K562 (cell line): Measurements from ENCODE around the gene PALLD. TPM values are rescaled to one million over a fixed set of nuclear protein-coding genes. Genes with fewer than 3 reads are reported as not detected.

ENCODE experiments used
- ATAC-seq: fragments of 200-7000 bp; cut with Tn5 transposase; 3 replicates; pipeline ENCODE4 v1.9.1; 2020; ENCODE audit warnings: moderate library complexity
- BruUV-seq: library from RNA; stranded (reverse); fragments of 400-500 nt; replicated peaks from 2 replicates; lab custom pipeline; 2021; lab: Mats Ljungman, UMichigan
- CTCF ChIA-PET: fragments of 300-600 bp; formaldehyde crosslinking; extraction: SDS; loops from one replicate; lab custom pipeline; 2021; ENCODE audit warnings: low intra/inter-chr PET ratio; lab: Yijun Ruan, JAX
- POLR2A ChIA-PET: fragments of 300-600, 350-650 bp; sonication (Branson Sonifier 250); formaldehyde crosslinking; extraction: SDS; loops from one replicate; lab custom pipeline; 2021; ENCODE audit warnings: antibody characterized with exemption, inconsistent platforms; lab: Yijun Ruan, JAX
- DNase-seq, 4 experiments: peaks; one replicate each; pipeline versions ENCODE4 v3.0.0 to v3.0.0-alpha.2; 2011 to 2018; ENCODE audit warnings: low spot score in 3 of 4, mixed read lengths in 3 of 4; ENCODE audit errors: extremely low read depth in 1 of 4
- FAIRE-seq: peaks from 2 replicates; lab custom pipeline; 2011; peaks lifted over from hg19 to GRCh38; lab: Jason Lieb, UNC
- H2AFZ ChIP-seq: 2 replicates; pipeline ENCODE4 v1.6.0; 2011; ENCODE audit warnings: low read depth, low read length, control low read depth, inconsistent platforms
- H3K27ac ChIP-seq: fragments of 200-600 bp; 3 replicates; pipeline ENCODE4 v1.8.0; 2011; ENCODE audit warnings: low read depth, mild to moderate bottlenecking, control low read depth, inconsistent platforms, low read length, moderate library complexity, mixed read lengths; ENCODE audit errors: extremely low read depth
- H3K27me3 ChIP-seq, 2 experiments: fragments of 300-600 bp in 1 of 2; 2 replicates in 1 of 2; 3 replicates in 1 of 2; pipeline versions ENCODE4 v1.6.0 to v1.8.0; 2011; ENCODE audit warnings: inconsistent platforms in 2 of 2, low read length in 2 of 2, mild to moderate bottlenecking in 1 of 2, mixed read lengths in 1 of 2, moderate library complexity in 1 of 2; ENCODE audit not compliant: control insufficient read depth in 2 of 2, insufficient read depth in 2 of 2
- H3K36me3 ChIP-seq: fragments of 300-600 bp; 3 replicates; pipeline ENCODE4 v1.8.0; 2011; ENCODE audit warnings: mild to moderate bottlenecking, low read length, inconsistent platforms; ENCODE audit not compliant: control insufficient read depth, insufficient read depth
- H3K4me1 ChIP-seq, 2 experiments: fragments of 200-600 bp in 1 of 2; replicated peaks in 1 of 2; 2 replicates in 1 of 2; 3 replicates in 1 of 2; pipeline versions ENCODE4 v1.5.1 to v1.8.0; 2011; ENCODE audit warnings: inconsistent platforms in 2 of 2, low read length in 2 of 2, mild to moderate bottlenecking in 1 of 2, mixed read lengths in 1 of 2, moderate library complexity in 1 of 2; ENCODE audit not compliant: control insufficient read depth in 2 of 2, insufficient read depth in 2 of 2
- H3K4me2 ChIP-seq: 2 replicates; pipeline ENCODE4 v1.6.1; 2011; ENCODE audit warnings: low read length, control low read depth, inconsistent platforms, mixed read lengths; ENCODE audit not compliant: insufficient read depth
- H3K4me3 ChIP-seq: fragments of 200-600 bp; sonication (generic), shearing (Covaris generic); 2 replicates; pipeline ENCODE4 v1.5.1; 2016; ENCODE audit warnings: control low read depth, inconsistent platforms
- H3K79me2 ChIP-seq: fragments of 200-600 bp; 3 replicates; pipeline ENCODE4 v1.8.0; 2011; ENCODE audit warnings: low read length, inconsistent platforms; ENCODE audit not compliant: control insufficient read depth, insufficient read depth
- H3K9ac ChIP-seq, 2 experiments: 2 replicates each; pipeline versions ENCODE4 v1.6.0 to v1.6.1; 2011; ENCODE audit warnings: low read depth in 2 of 2, low read length in 2 of 2, control low read depth in 1 of 2, inconsistent platforms in 1 of 2, mild to moderate bottlenecking in 1 of 2, mixed read lengths in 1 of 2; ENCODE audit not compliant: insufficient read depth in 1 of 2
- H3K9me1 ChIP-seq: one replicate; pipeline ENCODE4 v1.6.0; 2011; ENCODE audit warnings: inconsistent platforms, mild to moderate bottlenecking, low read length, moderate library complexity; ENCODE audit not compliant: control insufficient read depth, insufficient read depth
- H3K9me3 ChIP-seq: replicated peaks from 2 replicates; pipeline ENCODE4 v1.5.1; 2011; ENCODE audit warnings: low read depth, low read length, inconsistent platforms; ENCODE audit not compliant: control insufficient read depth, insufficient read depth
- H4K20me1 ChIP-seq: replicated peaks from 2 replicates; pipeline ENCODE4 v1.6.1; 2011; ENCODE audit warnings: low read length, inconsistent platforms, mixed read lengths; ENCODE audit not compliant: control insufficient read depth, insufficient read depth
- CBX5 ChIP-seq: IDR thresholded peaks from 2 replicates; pipeline ENCODE4 v1.6.1; 2014; ENCODE audit warnings: low read depth, borderline replicate concordance
- NFATC3 ChIP-seq: fragments of 450-650 bp; IDR thresholded peaks from 2 replicates; pipeline ENCODE4 v1.6.1; 2017; ENCODE audit warnings: mild to moderate bottlenecking
- NR1H2 ChIP-seq: sonication (generic); formaldehyde crosslinking; IDR thresholded peaks from 2 replicates; pipeline ENCODE4 v1.4.0; 2020; ENCODE audit warnings: mild to moderate bottlenecking, missing genetic modification reagents
- NRF1 ChIP-seq, 2 experiments: fragments of 450-650 bp; IDR thresholded peaks in 1 of 2; conservative IDR thresholded peaks in 1 of 2; 2 replicates each; pipeline ENCODE4 v1.6.1; 2014; ENCODE audit warnings: mild to moderate bottlenecking in 2 of 2
- PHF20 ChIP-seq: fragments of 450-650 bp; IDR thresholded peaks from 2 replicates; pipeline ENCODE4 v1.6.1; 2018; ENCODE audit not compliant: partially characterized antibody
- RFX5 ChIP-seq: IDR thresholded peaks from 2 replicates; pipeline ENCODE4 v1.6.1; 2011; ENCODE audit warnings: low read depth, mild to moderate bottlenecking, improper control_type of control experiment, low read length
- TAL1 ChIP-seq: fragments of 450-650 bp; IDR thresholded peaks from 2 replicates; pipeline ENCODE4 v1.6.1; 2016; ENCODE audit warnings: mild to moderate bottlenecking
- TFAM ChIP-seq: fragments of 250-450 bp; sonication (Bioruptor Pico); conservative IDR thresholded peaks from 2 replicates; pipeline ENCODE4 v1.5.0; 2021; ENCODE audit warnings: mild to moderate bottlenecking, moderate library complexity
- ZNF133 ChIP-seq: fragments of 250-450 bp; sonication (Bioruptor Pico); IDR thresholded peaks from 2 replicates; pipeline ENCODE4 v1.4.0; 2020; ENCODE audit warnings: mild to moderate bottlenecking
- ZNF830 ChIP-seq: fragments of 250-450 bp; sonication (Bioruptor Pico); IDR thresholded peaks from 2 replicates; pipeline ENCODE4 v1.5.0; 2021; ENCODE audit warnings: mild to moderate bottlenecking
- ZZZ3 ChIP-seq: fragments of 450-650 bp; IDR thresholded peaks from 2 replicates; pipeline ENCODE4 v1.6.1; 2016; ENCODE audit warnings: antibody characterized with exemption, mild to moderate bottlenecking, moderate library complexity
- WGBS: fragments of 100-300 bp; shearing (Covaris generic); methylation state at CpG from one replicate; pipeline ENCODE4 v1.1.6; 2016; ENCODE audit warnings: low coverage, mixed read lengths; ENCODE audit not compliant: insufficient coverage; ENCODE audit errors: missing lambda C conversion rate; 5-methylcytosine and 5-hydroxymethylcytosine counted together
- in situ Hi-C: fragments of 300-500 bp; cut with MboI; formaldehyde crosslinking; loops from 4 replicates; pipeline ENCODE4 v1.15.0; 2018; ENCODE audit warnings: inconsistent platforms, mixed read lengths
- intact Hi-C: fragments of 100-400 bp; cut with micrococcal nuclease; formaldehyde crosslinking; loops from 2 replicates; pipeline ENCODE4 v1.14.2; 2022
- polyA plus RNA-seq, 8 experiments: library from polyadenylated mRNA; depleted of rRNA in 4 of 8; stranded (reverse) in 5 of 8; unstranded in 3 of 8; fragments of >200 nt; fragmentation: Nextera tagmentation in 2 of 8; fragmentation: Illumina TruSeq in 1 of 8; extraction: Ambion mirVana in 2 of 8; extraction: Trizol in 1 of 8; gene quantifications; 2 replicates each; pipeline versions ENCODE4 v1.2.1 to v1.2.3, GENCODE V29; 2011 to 2014; ENCODE audit warnings: inconsistent platforms in 1 of 8, missing spikeins in 1 of 8
- total RNA-seq, 7 experiments: library from RNA; depleted of rRNA in 6 of 7; stranded (reverse); fragments of >200 nt in 6 of 7; fragmentation: Illumina TruSeq in 2 of 7; extraction: Trizol in 2 of 7; gene quantifications; 2 replicates each; pipeline versions ENCODE4 v1.2.1 to v1.2.3, GENCODE V29; 2011 to 2021; ENCODE audit warnings: low replicate concordance in 1 of 7
- TF ChIP-seq, protein P1 (sequence below): fragments of 250-450 bp; sonication (Bioruptor Pico); IDR thresholded peaks from 2 replicates; pipeline ENCODE4 v1.5.0; 2020; ENCODE audit warnings: mild to moderate bottlenecking

PALLD gene
- total and polyA plus RNA-seq, 9 of the 15 experiments (the other 6 are each of a cell fraction or from before 2014, with no cell fraction given) = 0.01 to 0.35 (median 0.06) TPM; not detected in 3

DNA sequence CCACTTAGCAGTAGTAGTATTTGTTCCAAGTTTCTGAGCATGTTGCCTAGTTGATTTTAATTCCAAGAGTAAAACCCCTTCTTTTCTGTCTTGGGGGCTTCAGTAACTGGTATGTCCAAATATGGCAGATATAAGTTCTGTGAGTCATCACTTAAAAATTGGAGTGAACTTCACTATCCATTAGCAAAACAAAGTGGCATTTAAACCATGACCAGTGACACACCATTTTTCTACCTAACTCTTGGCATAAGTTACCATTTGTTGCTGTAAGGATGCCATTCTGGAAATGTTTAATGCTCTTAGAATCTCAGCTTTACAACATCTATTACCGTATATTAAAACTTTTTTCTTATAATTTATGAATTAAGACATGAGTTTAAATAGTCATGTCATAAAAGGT, 411.2 kb downstream of the PALLD start:
- Histone ChIP-seq H3K4me1 (no peaks in the 10 kb centered on the region), H3K9me3 (no peaks in the 10 kb centered on the region), H2AFZ (no peak overlapping the region), H3K79me2 (no peaks in the 10 kb centered on the region), H3K27ac (no peak overlapping the region), H3K4me3 (no peak overlapping the region), H3K9ac (no peak overlapping the region), H3K4me2 (no peak overlapping the region), H3K36me3 (no peaks in the 10 kb centered on the region), H4K20me1 (no peaks in the 10 kb centered on the region), H3K9me1 (no peaks in the 10 kb centered on the region), H3K27me3 (no peaks in the 10 kb centered on the region)
- CTCF ChIA-PET = no interaction called here
- intact Hi-C loops = no loop called here
- no peak for TF ChIP-seq ZNF830 (CRISPR knock-in tag)
- TF ChIP-seq ZZZ3 = no peak
- no peak for TF ChIP-seq NR1H2 (CRISPR knock-in tag)
- no peak for TF ChIP-seq CBX5
- TF ChIP-seq PHF20 = no peak
- no peak for TF ChIP-seq NRF1 (conservative IDR thresholded peaks at IDR 0.05 in 1 of 2, IDR thresholded peaks at IDR 0.05 in 1 of 2)
- TF ChIP-seq TFAM (CRISPR knock-in tag) = no peak
- no peak for TF ChIP-seq RFX5
- TF ChIP-seq TAL1 = no peak
- TF ChIP-seq, protein P1, sequence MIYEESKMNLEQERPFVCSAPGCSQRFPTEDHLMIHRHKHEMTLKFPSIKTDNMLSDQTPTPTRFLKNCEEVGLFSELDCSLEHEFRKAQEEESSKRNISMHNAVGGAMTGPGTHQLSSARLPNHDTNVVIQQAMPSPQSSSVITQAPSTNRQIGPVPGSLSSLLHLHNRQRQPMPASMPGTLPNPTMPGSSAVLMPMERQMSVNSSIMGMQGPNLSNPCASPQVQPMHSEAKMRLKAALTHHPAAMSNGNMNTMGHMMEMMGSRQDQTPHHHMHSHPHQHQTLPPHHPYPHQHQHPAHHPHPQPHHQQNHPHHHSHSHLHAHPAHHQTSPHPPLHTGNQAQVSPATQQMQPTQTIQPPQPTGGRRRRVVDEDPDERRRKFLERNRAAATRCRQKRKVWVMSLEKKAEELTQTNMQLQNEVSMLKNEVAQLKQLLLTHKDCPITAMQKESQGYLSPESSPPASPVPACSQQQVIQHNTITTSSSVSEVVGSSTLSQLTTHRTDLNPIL (CRISPR knock-in tag) = no peak
- TF ChIP-seq NFATC3 = no peak
- TF ChIP-seq ZNF133 = no peak
- DNase-seq = no peak
- 0% methylated on average over 1 of the region's 1 CpG for WGBS
- ATAC-seq = no peak
- no peak for FAIRE-seq
- no TSS peak for BruUV-seq
- POLR2A ChIA-PET = no interaction called here
- in situ Hi-C loops = no loop called here
